T-cell (primary cell): ENCODE data around the gene F11R. TPM values are rescaled to one million over a fixed set of nuclear protein-coding genes. Genes with fewer than 3 reads are reported as not detected.
A peak's percentile ranks its signal among the peaks of the same experiment; 100 is the strongest.

Experiments
- ATAC-seq, 4 experiments: fragments of 200-7000 bp in 3 of 4; fragments of 150-1000 bp in 1 of 4; cut with Tn5 transposase; replicated peaks in 1 of 4; 1 replicate in 3 of 4; 2 replicates in 1 of 4; pipeline ENCODE4 v1.10.0; 2021; ENCODE audit warnings: moderate library complexity in 3 of 4, mild to moderate bottlenecking in 2 of 4, moderate number of reproducible peaks in 1 of 4
- CTCF ChIA-PET, 2 donors: fragments of 300-600 bp; sonication (Branson Sonifier 250); formaldehyde crosslinking; loops; one replicate each; lab custom pipeline; 2022; ENCODE audit warnings: antibody characterized with exemption in 2 of 2; lab: Charles Lee
- POLR2A ChIA-PET, 2 donors: fragments of 300-600 bp; sonication (Branson Sonifier 250); formaldehyde crosslinking; loops; one replicate each; lab custom pipeline; 2022; ENCODE audit warnings: antibody characterized with exemption in 2 of 2; lab: Charles Lee
- DNase-seq, 35 experiments: peaks; one replicate each; pipeline versions ENCODE4 v3.0.0 to v3.0.0-alpha.2; 2013 to 2023
- H3K27ac ChIP-seq: one replicate; pipeline ENCODE4 v1.5.1; 2013; ENCODE audit warnings: low read length
- H3K27me3 ChIP-seq, 2 experiments: replicated peaks in 1 of 2; 1 replicate in 1 of 2; 2 replicates in 1 of 2; pipeline versions ENCODE4 v1.6.1 to v1.7.0; 2013; ENCODE audit warnings: low read length in 1 of 2, mixed read lengths in 1 of 2; ENCODE audit not compliant: control insufficient read depth in 2 of 2, insufficient read depth in 2 of 2; ENCODE audit errors: extremely low read depth in 1 of 2
- H3K36me3 ChIP-seq, 2 donors: 1 replicate in 1 of 2; 2 replicates in 1 of 2; pipeline versions ENCODE4 v1.6.1 to v1.7.0; 2013; ENCODE audit warnings: low read length in 1 of 2; ENCODE audit not compliant: control insufficient read depth in 2 of 2, insufficient read depth in 1 of 2; ENCODE audit errors: extremely low read depth in 1 of 2
- H3K4me1 ChIP-seq, 2 experiments: 1 replicate in 1 of 2; 2 replicates in 1 of 2; pipeline versions ENCODE4 v1.6.1 to v1.7.0; 2013; ENCODE audit warnings: low read length in 2 of 2, mixed read lengths in 1 of 2; ENCODE audit not compliant: insufficient read depth in 2 of 2, control insufficient read depth in 1 of 2; ENCODE audit errors: extremely low read depth in 1 of 2
- H3K4me3 ChIP-seq, 2 donors: 1 replicate in 1 of 2; 2 replicates in 1 of 2; pipeline versions ENCODE4 v1.5.1 to v1.7.0; 2013; ENCODE audit warnings: mild to moderate bottlenecking in 2 of 2, low read length in 1 of 2, moderate library complexity in 1 of 2; ENCODE audit not compliant: control insufficient read depth in 1 of 2; ENCODE audit errors: extremely low read depth in 1 of 2
- H3K9me3 ChIP-seq: 2 replicates; pipeline ENCODE4 v1.7.0; 2013
- H3K27ac Mint-ChIP-seq, 2 donors: one replicate each; pipeline ENCODE4 v1.8.0; 2020 to 2021; ENCODE audit warnings: mild to moderate bottlenecking in 2 of 2, mixed read lengths in 2 of 2
- H3K27me3 Mint-ChIP-seq, 2 donors: one replicate each; pipeline ENCODE4 v1.8.0; 2021 to 2022; ENCODE audit warnings: mixed read lengths in 2 of 2
- H3K36me3 Mint-ChIP-seq: one replicate; pipeline ENCODE4 v1.8.0; 2021; ENCODE audit warnings: mixed read lengths
- H3K4me1 Mint-ChIP-seq, 3 donors: one replicate each; pipeline ENCODE4 v1.8.0; 2020 to 2022; ENCODE audit warnings: mixed read lengths in 3 of 3, mild to moderate bottlenecking in 1 of 3
- H3K4me3 Mint-ChIP-seq, 3 donors: one replicate each; pipeline ENCODE4 v1.8.0; 2020 to 2022; ENCODE audit warnings: mild to moderate bottlenecking in 3 of 3, mixed read lengths in 3 of 3, moderate library complexity in 3 of 3
- H3K9me3 Mint-ChIP-seq, 3 donors: one replicate each; pipeline ENCODE4 v1.8.0; 2020 to 2022; ENCODE audit warnings: mixed read lengths in 3 of 3
- WGBS: methylation state at CpG from one replicate; pipeline ENCODE4 v1.1.5; 2013; ENCODE audit warnings: missing lambda C conversion rate; ENCODE audit not compliant: insufficient coverage; 5-methylcytosine and 5-hydroxymethylcytosine counted together
- total RNA-seq, 35 experiments: library from RNA in 6 of 35; stranded (reverse) in 6 of 35; fragments of 120-200 nt in 1 of 35; gene quantifications; one replicate each; pipeline versions ENCODE4 v1.2.1 to v1.2.4 and lab custom pipeline; 2013 to 2026

The F11R gene
- total RNA-seq, 5 donors from 2014 or later (not counting 1 experiment from before 2014, with no cell fraction given) = 14.6 to 21.0 (median 18.7) TPM

- Histone ChIP-seq H3K4me3 (peak overlapping the region; percentile 25 to 35), H3K27ac (peak overlapping the region; percentile 89), H3K36me3 (no peaks in the 10 kb centered on the region), H3K9me3 (no peaks in the 10 kb centered on the region), H3K27me3 (no peaks in the 10 kb centered on the region), H3K4me1 (peaks cover 20 to 27% of the 10 kb centered on the region in 2 experiments)
- peak; percentile 81 to 92 (median 86) for ATAC-seq
- WGBS = 3% methylated on average over 14 of the region's 15 CpGs
- Mint-ChIP-seq H3K4me1 (peaks cover 21 to 44% (median 41%) of the 10 kb centered on the region in 3 donors), H3K36me3 (no peaks in the 10 kb centered on the region), H3K27me3 (no peaks in the 10 kb centered on the region), H3K9me3 (no peaks in the 10 kb centered on the region), H3K27ac (peak overlapping the region; percentile 97 to 99), H3K4me3 (peak overlapping the region; percentile 71 to 78 (median 78))
- CTCF ChIA-PET = interaction anchor here in 1 of 2 donors (0.8 to 1.4 kb wide), 3 partner anchors 7 to 16 kb away, joined by 3 to 5 read pairs (median 3); partner anchors contain the start of gene F11R
- POLR2A ChIA-PET = interaction anchor here in 1 of 2 donors (0.6 kb wide), 1 partner anchor 54 kb away, joined by 3 read pairs; no protein-coding TSS in a partner anchor
- DNase-seq = peak; percentile 41 to 76 (median 58)
These were observed 7.3 kb downstream of the F11R start for GRCh38 chr1:161013488-161014230.

DNA sequence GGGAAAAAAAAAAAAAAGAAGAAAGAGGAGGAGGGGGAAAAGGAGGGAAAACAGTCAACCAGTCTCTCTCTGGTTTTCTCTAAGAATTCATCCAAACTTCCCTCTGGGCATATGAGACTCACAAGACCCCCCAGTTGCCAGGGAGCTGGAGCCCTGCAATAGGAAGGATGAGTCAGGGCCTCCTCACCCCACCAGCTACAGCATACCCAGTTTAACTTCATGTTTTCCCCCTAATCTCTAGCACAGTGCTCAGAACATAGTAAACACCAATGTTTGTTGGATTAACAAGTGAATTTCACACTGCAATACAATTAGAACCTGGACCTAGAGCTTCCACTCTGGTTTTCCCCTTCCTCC is 7.8 kb downstream of the F11R start:
- Histone ChIP-seq H3K27ac (peak overlapping the region; percentile 89), H3K36me3 (no peaks in the 10 kb centered on the region), H3K9me3 (no peaks in the 10 kb centered on the region), H3K4me3 (peak overlapping the region; percentile 25 to 35), H3K4me1 (peaks cover 20 to 27% of the 10 kb centered on the region in 2 experiments), H3K27me3 (no peaks in the 10 kb centered on the region)
- H3K27me3 Mint-ChIP-seq = no peaks in the 10 kb centered on the region
- no peaks in the 10 kb centered on the region for H3K9me3 Mint-ChIP-seq
- H3K4me3 Mint-ChIP-seq = peak overlapping the region; percentile 71 to 78 (median 78)
- no peaks in the 10 kb centered on the region for H3K36me3 Mint-ChIP-seq
- ChIA-PET CTCF (interaction anchor here (0.6 to 1.4 kb wide), 4 partner anchors 8 to 16 kb away, joined by 3 to 5 read pairs (median 4); partner anchors contain the start of gene F11R (in 1 of the 2)), POLR2A (interaction anchor here in 1 of 2 donors (0.6 kb wide), 1 partner anchor 55 kb away, joined by 3 read pairs; no protein-coding TSS in a partner anchor)
- H3K27ac Mint-ChIP-seq = peak overlapping the region; percentile 97 to 99
- ATAC-seq (peak; percentile 2 to 36 (median 21)), DNase-seq (no peak)
- H3K4me1 Mint-ChIP-seq = peaks cover 21 to 40% (median 37%) of the 10 kb centered on the region in 3 donors

- DNase-seq (no peak), ATAC-seq (no peak)
- Histone ChIP-seq H3K9me3 (no peaks in the 10 kb centered on the region), H3K4me1 (peaks cover 20 to 27% of the 10 kb centered on the region in 2 experiments), H3K36me3 (no peaks in the 10 kb centered on the region), H3K27ac (peak overlapping the region; percentile 89), H3K27me3 (no peaks in the 10 kb centered on the region), H3K4me3 (no peak overlapping the region)
- POLR2A ChIA-PET = interaction anchor here in 1 of 2 donors (0.5 kb wide), 1 partner anchor 9 kb away, joined by 6 read pairs; the partner anchor contains the start of gene F11R
- no peaks in the 10 kb centered on the region for H3K36me3 Mint-ChIP-seq
- peak overlapping the region; percentile 91 to 99 for H3K27ac Mint-ChIP-seq
- H3K4me3 Mint-ChIP-seq = peak overlapping the region in 1 of 3 donors; percentile 29
- H3K27me3 Mint-ChIP-seq = no peaks in the 10 kb centered on the region
- H3K4me1 Mint-ChIP-seq = peaks cover 21 to 37% (median 31%) of the 10 kb centered on the region in 3 donors
- no peaks in the 10 kb centered on the region for H3K9me3 Mint-ChIP-seq
- no CpG with 5 or more reads among the region's 3 CpGs for WGBS
- CTCF ChIA-PET = interaction anchor here (0.6 to 1.4 kb wide), 2 partner anchors 9 to 14 kb away, joined by 3 to 5 read pairs; partner anchors contain the start of gene F11R (in 1 of the 2)
These were observed 8.5 kb downstream of the F11R start for GRCh38 chr1:161012420-161012819.

GRCh38 chr1:161009602-161010211 is 11.2 kb downstream of the F11R start:
- ATAC-seq (no peak), DNase-seq (no peak)
- Mint-ChIP-seq H3K4me1 (peaks cover 21 to 33% (median 29%) of the 10 kb centered on the region in 3 donors), H3K4me3 (no peak overlapping the region), H3K27me3 (no peaks in the 10 kb centered on the region), H3K9me3 (no peaks in the 10 kb centered on the region), H3K27ac (peak overlapping the region; percentile 27 to 34), H3K36me3 (no peaks in the 10 kb centered on the region)
- H3K36me3 ChIP-seq = no peaks in the 10 kb centered on the region
- H3K4me1 ChIP-seq = peaks cover 20 to 27% of the 10 kb centered on the region in 2 experiments
- no peak overlapping the region for H3K27ac ChIP-seq
- no peaks in the 10 kb centered on the region for H3K9me3 ChIP-seq
- no peaks in the 10 kb centered on the region for H3K27me3 ChIP-seq
- H3K4me3 ChIP-seq = no peak overlapping the region
- WGBS = 100% methylated on average over 2 of the region's 7 CpGs
- CTCF ChIA-PET = interaction anchor here in 1 of 2 donors (0.8 kb wide), 1 partner anchor 12 kb away, joined by 3 read pairs; no protein-coding TSS in a partner anchor
- POLR2A ChIA-PET = no interaction called here

GRCh38 chr1:161008869-161009510 is 12.0 kb downstream of the F11R start:
- no peak overlapping the region for H3K4me3 Mint-ChIP-seq
- Histone ChIP-seq H3K27ac (no peak overlapping the region), H3K36me3 (no peaks in the 10 kb centered on the region), H3K27me3 (no peaks in the 10 kb centered on the region), H3K4me3 (no peak overlapping the region), H3K9me3 (no peaks in the 10 kb centered on the region), H3K4me1 (peaks cover 20 to 22% of the 10 kb centered on the region in 2 experiments)
- POLR2A ChIA-PET = no interaction called here
- no peak for ATAC-seq
- no peak for DNase-seq
- CTCF ChIA-PET = interaction anchor here in 1 of 2 donors (0.6 kb wide), 1 partner anchor 14 kb away, joined by 3 read pairs; no protein-coding TSS in a partner anchor
- H3K27ac Mint-ChIP-seq = peak overlapping the region; percentile 34 to 40
- H3K27me3 Mint-ChIP-seq = no peaks in the 10 kb centered on the region
- no peaks in the 10 kb centered on the region for H3K36me3 Mint-ChIP-seq
- no peaks in the 10 kb centered on the region for H3K9me3 Mint-ChIP-seq
- WGBS = 75% methylated on average over 2 of the region's 4 CpGs
- H3K4me1 Mint-ChIP-seq = peaks cover 17 to 30% (median 26%) of the 10 kb centered on the region in 3 donors

- WGBS = no CpG with 5 or more reads among the region's 2 CpGs
- DNase-seq (no peak), ATAC-seq (no peak)
- H3K4me3 Mint-ChIP-seq = no peak overlapping the region
- H3K4me1 ChIP-seq = peaks cover 6 to 7% of the 10 kb centered on the region in 2 experiments
- H3K27ac Mint-ChIP-seq = no peak overlapping the region
- H3K36me3 Mint-ChIP-seq = no peaks in the 10 kb centered on the region
- H3K9me3 Mint-ChIP-seq = no peaks in the 10 kb centered on the region
- no peaks in the 10 kb centered on the region for H3K36me3 ChIP-seq
- H3K27me3 ChIP-seq = no peaks in the 10 kb centered on the region
- H3K27ac ChIP-seq = no peak overlapping the region
- no peaks in the 10 kb centered on the region for H3K27me3 Mint-ChIP-seq
- ChIA-PET CTCF (no interaction called here), POLR2A (no interaction called here)
- peaks cover 7 to 15% (median 13%) of the 10 kb centered on the region in 3 donors for H3K4me1 Mint-ChIP-seq
- H3K9me3 ChIP-seq = no peaks in the 10 kb centered on the region
- no peak overlapping the region for H3K4me3 ChIP-seq
These were observed 13.6 kb downstream of the F11R start for GRCh38 chr1:161007369-161007768.
